SW480 (cell line): ENCODE data around the gene MCM3AP.
A peak's percentile ranks its signal among the peaks of the same experiment; 100 is the strongest.

Experiments used
- DNase-seq: peaks from one replicate; pipeline ENCODE4 v3.0.0-alpha.2; 2016; ENCODE audit warnings: low spot score

Gene MCM3AP

DNA sequence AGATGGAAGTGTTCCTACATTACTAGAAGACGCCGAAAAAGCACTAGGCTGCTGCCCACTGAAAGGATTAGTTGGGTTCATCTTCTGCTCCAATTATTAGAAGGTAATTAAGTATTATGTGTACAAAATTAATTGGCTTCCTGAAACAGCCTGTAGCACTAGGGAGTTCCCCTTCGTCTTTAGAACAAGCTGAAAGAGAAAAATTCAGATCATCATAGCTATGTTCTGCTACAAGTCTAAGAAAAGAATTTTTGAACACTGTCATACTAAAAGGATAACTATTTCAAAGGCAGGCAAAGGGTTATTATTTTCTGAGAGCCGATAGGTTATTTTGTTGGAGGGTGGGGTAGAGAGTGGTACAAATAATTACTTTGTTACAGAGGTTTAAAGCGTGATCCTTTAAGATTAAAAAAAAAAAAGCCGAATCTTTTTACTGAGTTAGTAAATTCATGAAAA, at the start of gene MCM3AP:
Gene MCM3AP (minus strand): TSS at position 406 of the 456 bp plus-strand sequence. CDS start 325 bp downstream, at position 81.
- no peak for DNase-seq

DNA sequence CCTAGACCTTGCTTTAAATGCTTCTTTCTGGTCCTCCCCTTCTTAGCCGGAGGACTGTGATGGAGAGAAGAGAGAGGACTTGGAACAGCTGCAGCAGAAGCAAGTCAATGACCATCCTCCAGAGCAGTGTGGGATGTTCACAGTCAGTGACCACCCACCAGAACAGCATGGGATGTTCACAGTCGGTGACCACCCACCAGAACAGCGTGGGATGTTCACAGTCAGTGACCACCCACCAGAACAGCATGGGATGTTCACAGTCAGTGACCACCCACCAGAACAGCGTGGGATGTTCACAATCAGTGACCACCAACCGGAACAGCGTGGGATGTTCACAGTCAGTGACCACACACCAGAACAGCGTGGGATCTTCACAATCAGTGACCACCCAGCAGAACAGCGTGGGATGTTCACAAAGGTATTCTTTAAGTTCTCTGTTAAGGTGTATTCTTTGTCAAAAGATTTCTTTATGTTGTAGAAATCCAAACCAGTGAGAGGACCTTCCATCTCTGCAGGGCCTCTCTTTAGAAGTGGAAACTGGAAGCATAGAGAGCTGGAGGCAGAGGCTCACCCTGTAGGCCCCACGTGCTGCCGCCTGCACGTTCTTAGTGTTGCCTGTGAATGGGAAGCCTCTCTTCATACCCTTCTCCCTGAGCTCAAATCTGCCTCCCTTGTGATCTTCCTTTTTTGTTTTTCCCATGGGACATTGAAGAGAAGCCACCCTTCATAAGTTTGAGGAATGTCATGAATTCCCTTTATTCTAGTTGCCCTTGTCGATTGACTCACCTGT, 49.1 kb upstream of the MCM3AP start:
- no peak for DNase-seq

DNA sequence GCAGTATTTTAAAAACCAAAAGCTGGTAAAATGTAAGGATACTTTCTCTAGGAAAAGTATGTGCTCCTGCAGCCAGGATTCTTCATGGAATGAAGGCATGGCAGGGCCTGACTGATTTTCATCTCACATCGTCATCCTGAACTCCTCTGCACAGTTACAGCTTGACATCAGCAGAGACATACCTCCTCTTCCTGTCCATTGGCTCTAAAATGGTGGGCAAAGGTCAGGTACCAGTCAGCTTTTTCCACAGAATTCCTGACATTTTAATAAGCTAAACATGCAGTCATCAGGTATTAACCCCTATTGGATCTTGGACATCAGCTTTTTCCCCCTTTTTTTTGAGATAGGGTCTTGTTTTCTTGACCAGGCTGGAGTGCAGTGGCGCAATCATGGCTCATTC, 44.4 kb upstream of the MCM3AP start:
- no peak for DNase-seq

DNA sequence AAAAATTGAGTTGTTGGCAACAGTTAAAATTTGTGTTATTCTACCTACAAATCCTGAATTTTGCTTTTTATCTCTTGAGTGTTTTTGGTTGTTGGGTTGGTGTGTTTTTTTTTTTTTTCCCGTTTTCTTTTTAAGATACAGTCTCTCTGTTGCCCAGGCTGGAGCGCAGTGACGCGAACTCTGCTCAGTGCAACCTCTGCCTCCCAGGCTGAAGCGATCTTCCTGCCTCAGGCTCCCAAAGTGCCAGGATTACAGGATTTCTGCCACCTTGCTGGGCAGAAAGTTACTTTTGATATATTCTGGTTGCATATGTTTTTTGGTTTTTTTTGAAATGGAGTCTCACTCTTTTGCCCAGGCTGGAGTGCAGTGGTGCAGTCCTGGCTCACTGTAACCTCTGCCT, 42.7 kb upstream of the MCM3AP start:
- no peak for DNase-seq

DNA sequence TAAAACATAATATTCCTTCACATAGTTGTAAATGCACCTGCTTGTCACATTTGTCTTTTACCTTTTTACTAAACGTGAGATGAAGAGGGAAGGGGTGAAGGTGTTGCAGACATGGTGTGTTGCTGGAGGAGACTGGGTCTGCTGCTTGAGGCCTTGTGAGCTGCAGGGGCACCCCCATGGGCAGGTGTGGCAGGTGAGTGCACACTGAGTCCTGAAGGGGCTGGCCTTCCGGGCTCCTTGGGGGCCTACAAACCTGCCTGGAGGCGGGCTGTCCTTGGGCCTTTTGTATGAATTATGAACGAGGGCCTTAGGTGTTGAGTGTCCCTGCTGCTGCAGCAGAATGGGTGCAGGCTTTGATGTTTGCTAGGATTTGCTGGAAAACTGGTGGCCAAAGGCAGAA, 42.3 kb upstream of the MCM3AP start:
- no peak for DNase-seq

DNA sequence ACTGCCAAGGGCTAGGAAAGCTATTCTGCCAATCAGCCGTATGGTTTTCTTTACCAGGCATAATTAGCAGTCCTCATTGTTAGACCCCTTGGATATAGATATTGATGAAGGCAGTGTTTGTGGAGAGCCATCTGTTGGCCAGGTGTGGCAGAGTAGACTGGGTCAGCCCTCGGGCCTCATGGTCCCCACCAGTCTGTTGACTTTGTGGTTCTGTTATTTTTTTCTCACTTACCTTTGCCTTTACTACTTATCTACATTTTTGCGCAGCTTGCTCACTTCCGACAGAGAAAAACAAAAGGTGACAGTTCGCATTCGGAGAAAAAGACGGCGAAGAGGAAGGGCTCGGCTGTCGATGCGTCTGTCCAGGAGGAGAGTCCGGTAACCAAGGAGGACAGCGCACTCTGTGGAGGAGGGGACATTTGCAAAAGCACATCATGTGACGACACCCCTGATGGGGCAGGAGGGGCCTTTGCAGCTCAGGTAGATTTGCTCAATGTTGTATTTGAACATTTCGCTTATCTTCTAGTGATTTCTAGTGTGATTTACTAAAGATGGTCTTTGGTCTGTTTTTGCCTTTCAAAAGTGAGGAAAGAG, 40.8 kb upstream of the MCM3AP start:
- peak; percentile 39 for DNase-seq

DNA sequence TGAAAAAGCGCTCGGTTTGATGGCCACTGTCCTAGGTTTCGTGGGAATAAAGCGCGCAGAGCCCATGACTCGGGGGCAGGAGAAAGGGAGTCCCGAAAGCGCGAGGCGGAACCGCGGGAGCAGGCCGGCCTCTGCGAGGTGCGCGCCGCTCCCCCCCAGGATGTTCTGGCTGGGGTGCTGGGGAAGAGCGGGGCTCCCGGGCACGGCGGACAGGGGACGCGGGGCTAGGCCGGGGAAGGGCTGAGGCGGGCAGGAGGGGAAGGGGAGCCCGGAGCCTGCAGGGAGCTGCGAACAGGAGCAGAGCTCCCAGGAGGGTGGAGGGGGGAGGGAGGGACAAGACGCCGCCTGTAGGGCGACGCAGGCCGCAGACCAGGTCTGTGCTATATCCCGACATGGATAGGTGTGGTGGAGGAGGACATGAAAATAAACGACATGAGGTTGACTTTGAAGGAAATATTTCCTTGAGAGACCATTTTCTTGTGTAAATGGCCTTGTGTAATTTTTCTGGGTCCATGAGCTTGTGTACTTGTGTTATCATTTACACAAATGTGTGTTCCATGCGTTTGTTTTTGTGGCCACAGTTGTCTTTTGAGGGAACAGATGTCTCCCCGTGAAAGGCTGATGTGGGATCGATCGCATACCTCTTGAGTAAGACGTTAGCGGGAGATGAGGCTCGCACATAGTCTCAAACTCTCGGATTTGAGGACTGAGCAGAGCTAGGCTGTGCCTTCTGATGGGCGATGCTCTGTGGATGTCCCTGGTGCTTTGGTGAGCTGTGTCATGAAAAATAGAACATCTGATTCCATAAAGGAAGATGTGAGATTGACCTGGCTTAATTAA, 39.9 kb upstream of the MCM3AP start:
- DNase-seq: peak; percentile 81

DNA sequence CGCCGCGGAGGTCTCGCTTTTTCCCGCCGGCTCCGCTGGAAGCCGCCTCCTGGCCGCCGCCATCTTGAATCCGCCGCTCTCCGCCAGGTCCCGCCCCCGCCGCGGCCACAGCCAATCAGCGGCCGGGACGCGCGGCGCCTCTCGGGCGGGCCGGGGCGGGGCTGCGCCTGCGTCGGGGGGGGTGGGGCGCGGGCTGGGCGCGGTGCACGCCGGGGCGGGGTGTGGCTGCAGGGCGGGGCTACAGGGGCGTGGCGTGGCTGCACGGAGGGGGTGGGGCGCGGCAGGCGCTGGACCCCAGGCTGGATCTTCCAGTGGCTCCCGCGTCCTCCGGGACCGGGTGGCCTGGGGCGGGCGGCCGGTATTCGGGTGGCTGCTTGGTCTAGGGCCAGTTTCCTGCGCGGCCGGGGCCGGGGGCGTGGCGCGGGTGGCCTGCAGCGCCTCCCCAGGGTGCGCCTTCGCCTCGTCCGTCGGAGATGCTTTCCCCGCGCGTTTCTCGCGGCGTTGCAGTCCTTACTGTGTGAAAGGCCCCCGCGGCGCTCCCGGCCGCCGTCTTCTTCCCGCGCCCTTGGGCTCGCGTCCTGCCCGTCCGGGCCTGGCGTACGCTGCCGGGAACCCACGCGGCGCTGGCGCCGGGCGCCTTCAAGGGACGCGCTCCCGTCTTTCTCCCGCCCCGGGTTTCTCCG, 39.1 kb upstream of the MCM3AP start:
- DNase-seq: peak; percentile 84

DNA sequence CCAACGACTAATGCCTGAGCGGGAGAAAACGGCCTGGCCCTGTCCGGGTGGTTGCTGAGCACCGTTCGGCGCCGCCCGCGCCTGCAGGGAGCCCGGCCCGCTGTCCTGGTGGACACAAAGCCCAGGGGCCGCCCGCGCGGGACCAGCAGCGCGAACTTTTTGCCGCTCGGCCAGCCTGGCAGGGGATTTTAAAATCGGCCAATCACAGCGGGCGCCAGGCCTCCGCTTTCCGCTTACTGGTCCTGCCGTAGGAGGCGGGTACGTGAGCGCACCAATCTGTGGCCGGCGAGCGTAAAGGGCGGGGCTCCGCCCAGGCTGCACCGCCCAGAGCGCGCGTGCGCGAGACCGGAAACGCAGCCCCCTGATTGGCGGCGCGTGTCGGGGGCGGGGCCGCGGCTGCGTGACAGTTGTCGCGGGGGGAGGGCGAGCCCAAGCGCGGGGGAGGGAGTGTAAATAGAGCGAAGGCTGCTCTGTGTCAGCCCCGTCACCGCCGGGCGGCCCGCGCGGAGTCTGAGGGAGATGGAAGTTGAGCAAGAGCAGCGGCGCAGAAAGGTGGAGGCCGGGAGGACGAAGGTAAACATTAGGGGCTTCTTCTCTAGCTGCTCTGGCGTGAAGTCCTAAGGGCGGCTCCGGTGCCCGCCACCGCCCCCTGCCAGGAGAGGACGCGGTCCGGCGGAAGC, 38.4 kb upstream of the MCM3AP start, which contains the start of the genes C21orf58 and PCNT:
Gene C21orf58 (minus strand): TSS at position 161 of the 680 bp plus-strand sequence. CDS start 1,132 bp downstream, outside the sequence.
Gene PCNT (plus strand): TSS at position 447 of the 680 bp plus-strand sequence. CDS start 73 bp downstream, at position 520.
- DNase-seq: peak; percentile 98

DNA sequence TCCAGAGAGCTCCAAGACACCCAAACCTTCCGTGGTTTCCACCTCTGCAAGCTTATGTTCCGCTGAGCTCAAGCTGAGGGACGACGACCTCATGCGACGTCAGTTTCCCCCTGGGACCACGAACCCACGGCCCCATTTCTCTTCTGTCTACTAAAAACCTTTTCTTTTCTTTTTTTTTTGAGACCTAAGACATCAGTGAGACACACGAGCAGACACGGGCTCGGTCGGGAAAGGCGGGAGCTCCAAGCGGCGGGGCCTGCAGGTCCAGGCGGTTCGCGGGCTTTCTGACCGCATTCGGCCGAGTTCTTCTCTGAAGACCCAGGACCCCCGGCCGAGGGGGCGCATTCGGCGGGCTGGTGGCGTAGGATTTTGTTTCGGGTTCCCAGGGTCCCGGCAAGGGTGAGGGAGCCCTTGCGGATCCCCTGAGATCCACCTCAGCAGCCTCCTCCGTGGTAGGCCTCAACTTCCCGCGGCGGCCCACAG, 37.9 kb upstream of the MCM3AP start:
- DNase-seq: no peak

DNA sequence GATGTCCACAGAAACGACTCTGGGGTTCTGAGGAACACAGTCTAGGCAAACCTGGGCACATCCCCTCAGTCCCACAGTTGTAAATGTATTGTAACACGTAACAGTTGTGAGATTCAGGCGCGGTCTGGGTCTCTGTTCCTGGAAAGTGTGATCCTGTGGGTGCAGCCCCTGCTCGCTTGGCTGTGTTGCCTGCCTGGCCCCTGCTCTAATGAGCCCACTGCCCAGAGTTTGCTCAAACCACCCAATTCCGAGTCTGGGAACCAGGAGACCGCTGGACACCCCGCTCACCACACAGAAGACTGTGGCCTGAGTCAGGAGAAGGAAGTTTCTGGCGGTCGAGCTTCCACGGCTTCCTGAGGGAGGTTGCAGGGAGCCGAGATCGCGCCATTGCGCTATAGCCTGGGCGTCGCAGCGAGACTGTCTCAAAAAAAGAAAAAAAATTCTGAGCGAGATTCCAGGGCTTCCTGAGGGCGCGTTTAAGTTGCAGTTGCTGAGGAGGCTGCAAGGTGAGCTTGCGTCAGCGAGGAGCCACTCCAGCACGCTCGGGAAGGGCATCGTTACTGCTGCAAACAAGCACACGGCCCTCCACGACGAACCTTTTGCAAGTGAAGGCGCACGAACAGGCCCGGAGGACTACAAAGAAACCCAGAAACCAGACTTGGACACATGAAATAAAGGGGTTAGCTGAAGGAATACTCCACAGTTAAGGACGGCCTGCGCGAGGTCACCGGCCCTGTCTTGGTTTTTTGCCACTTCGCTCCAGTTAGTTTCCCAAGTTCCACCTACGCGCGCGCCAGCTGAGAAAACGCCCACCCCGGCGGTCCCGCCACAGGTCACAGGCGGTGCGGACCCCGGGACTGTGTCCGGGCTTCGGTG, 37.2 kb upstream of the MCM3AP start:
- DNase-seq: peak; percentile 36

DNA sequence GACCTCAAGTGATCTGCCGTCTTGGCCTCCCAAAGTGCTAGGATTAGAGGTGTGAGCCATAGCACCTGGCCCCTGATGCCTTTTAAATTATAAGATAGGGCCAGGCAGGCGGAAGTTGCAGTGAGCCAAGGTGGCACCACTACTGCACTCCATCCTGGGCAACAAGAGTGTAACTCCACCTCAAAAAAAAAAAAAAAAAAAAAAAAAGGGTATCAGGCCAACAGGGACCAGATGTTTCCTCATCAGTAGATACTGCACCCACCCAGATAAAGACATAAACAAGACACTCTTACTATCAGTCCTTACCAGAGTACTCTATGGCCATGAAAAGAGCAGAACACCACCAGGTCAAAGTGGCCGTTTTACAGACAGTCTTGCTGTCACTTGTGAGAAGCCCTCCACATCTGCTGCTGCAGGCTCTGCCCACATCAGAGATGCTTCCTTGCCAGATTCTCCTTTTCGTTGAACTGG, 35.0 kb upstream of the MCM3AP start:
- DNase-seq: no peak

DNA sequence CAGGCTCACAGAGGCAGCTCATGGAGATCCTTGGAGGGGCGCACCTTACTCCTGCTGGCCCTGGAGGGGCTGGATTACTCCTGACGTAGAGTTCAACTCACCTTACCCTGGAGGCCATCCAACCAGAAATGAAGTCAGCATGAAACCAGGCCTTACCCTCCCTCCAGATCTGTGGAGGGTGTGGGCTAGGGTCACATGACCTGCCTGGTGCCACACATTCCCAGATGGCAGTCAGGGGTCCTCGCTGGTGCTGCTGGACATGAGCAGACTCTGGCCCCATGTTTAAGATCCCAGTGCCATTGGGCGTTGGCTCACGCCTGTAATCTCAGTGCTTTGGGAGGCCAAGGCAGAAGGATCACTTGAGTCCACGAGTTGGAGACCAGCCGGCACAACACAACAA, 33.8 kb upstream of the MCM3AP start:
- no peak for DNase-seq

DNA sequence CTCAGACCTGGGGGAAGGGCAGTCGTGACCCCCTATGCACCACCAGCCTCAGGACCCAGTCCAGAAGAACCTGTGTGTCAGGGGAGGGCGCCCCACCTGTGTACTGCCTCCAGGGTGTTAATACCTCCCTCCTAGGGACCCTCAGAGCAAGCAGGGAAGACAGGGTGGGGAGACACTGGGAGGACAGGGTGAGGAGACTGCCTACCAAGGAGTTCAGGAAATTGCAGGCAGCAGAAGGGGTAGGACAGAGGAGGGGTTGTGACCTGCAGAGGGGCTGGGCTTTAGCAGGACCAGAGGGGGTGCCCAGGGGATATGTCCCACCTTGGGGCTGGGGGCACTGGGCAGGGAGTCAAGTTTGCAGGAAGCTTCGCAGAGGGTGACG, 33.0 kb upstream of the MCM3AP start:
- DNase-seq: no peak

DNA sequence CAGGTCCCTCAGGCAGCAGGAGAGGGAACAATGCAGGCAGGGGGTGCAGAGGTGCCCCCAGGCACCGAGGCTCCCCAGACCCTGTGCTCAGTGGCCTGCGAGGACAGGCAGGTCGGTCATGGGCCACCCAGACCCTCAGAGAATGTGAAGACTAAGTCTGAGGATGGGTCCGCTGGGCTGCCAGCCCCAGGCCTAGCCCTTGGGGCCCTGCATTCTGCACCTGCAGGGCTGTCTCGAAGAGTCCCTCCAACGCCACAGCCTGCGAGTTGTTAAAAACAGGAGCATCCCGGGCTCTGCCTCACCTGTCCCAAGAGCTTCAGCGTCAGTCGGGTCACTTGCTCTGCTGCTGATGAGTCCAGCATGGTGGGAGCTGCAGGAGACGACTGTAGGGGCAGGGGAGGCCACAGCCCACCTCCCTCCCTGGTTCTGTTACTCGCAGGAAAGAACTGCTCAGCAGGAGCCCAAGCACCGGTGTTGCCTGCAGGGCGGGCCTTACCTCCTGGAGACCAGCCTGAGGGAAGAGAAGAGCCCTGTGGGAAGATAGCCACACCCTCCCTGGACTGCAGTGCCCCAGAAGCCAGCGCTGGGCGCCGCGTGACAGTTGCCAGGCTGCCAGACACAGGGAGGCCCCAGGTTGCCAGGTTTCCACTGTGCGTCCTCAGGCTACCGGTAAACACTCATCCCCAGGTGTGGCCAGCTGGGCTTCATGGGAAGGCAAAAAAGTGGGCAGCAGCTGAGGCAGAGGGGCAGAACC, 32.5 kb upstream of the MCM3AP start:
- DNase-seq: no peak

DNA sequence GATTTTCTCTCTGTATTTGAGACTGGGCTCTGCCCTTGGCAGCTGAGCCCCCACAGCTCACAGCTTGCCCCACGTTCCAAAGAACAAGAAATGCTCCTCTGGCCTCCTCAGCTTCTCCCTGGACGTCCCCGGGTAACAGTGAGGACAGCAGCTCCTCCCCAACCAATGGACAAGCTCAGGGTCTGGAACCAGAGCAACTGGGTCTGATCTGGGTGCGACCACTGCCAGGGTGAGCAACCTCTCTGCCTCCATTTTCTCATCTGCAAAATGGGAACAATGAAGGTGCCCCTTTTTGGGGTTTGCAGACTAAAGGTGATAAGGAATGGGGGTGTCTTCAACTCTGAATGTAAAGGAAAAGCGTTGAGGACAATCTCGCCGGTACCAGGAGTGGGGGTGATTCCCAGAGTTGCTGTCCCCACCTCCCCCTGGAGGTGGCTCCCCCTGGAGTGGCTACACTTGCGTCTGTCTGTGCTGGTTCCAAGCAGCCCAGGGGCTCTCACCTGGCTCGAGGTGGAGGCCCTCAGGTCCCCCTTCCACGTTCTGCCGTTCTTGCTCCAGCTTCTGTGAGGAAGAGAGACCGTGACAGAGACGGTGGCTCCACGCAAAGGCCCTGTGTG, 31.4 kb upstream of the MCM3AP start:
- no peak for DNase-seq

DNA sequence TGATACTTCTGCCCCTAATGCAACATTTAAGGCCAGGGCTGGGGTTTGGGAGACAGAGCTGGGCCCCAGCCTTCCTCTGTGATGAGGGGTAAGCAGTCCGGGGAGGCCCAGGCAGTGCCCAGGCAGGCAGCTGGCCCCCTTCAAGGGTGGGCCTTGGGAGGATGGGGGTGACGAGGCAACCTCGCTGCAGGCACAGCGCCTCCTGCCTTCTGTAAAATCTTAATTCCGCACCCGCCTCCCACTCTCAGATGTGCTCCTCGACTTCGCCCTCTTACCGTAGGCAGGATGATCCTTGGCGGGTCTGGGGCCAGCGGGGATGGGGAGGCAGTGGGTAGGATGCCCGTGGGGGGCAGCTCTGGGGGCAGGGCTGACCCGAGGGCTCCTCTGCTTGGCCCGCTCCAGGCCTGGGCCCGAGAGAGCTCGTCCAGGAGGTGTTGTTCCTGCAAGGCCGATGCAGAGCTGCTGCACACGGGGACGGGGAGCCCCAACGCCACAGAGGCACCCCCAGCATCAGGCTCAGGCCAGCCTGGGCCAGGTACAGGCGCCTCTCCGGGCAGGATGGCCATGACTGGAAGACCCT, 29.1 kb upstream of the MCM3AP start:
- DNase-seq: no peak

DNA sequence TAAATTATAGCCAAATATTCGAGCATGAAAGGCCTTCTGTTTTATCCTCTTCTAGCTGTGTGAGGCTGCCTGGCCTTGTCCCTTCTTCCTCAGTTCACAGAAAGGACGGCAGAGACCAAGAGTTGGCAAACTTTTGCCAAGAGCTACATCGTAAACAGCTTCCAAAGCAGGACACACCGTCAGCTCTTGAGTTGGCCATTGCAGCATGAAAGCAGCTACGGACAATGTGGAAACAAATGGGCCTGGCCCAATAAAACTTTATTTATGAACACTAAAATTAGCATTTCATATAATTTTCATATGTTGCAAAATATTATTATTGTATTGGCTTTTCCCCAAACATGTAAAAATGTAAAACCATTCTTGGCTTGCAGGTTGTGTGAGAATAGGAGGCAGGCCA, 27.5 kb upstream of the MCM3AP start:
- DNase-seq: no peak
